WTC11 (cell line): ENCODE measurements around the gene RTKN. TPM values are rescaled to one million over a fixed set of nuclear protein-coding genes. Genes with fewer than 3 reads are reported as not detected.

ENCODE experiments used
- AR ChIP-seq: fragments of 250-450 bp; sonication (Bioruptor Pico); IDR thresholded peaks from 2 replicates; pipeline ENCODE4 v1.9.0; 2021; ENCODE audit warnings: mild to moderate bottlenecking
- ATF1 ChIP-seq: sonication (generic); formaldehyde crosslinking; IDR thresholded peaks from 2 replicates; pipeline ENCODE4 v1.8.1; 2023; ENCODE audit warnings: mild to moderate bottlenecking, moderate library complexity, missing genetic modification reagents
- CDX4 ChIP-seq: fragments of 250-450 bp; sonication (Bioruptor Pico); IDR thresholded peaks from 2 replicates; pipeline ENCODE4 v1.9.0; 2021; ENCODE audit warnings: moderate library complexity, mild to moderate bottlenecking, inconsistent platforms, borderline replicate concordance
- E2F5 ChIP-seq: sonication (generic); formaldehyde crosslinking; IDR thresholded peaks from 2 replicates; pipeline ENCODE4 v1.8.1; 2022; ENCODE audit warnings: mild to moderate bottlenecking, moderate library complexity, missing genetic modification reagents
- ELF4 ChIP-seq: sonication (generic); formaldehyde crosslinking; IDR thresholded peaks from 2 replicates; pipeline ENCODE4 v1.8.1; 2022; ENCODE audit warnings: low read depth, mild to moderate bottlenecking, moderate library complexity, missing genetic modification reagents
- EMX1 ChIP-seq: fragments of 250-450 bp; sonication (Bioruptor Pico); IDR thresholded peaks from 2 replicates; pipeline ENCODE4 v1.8.0; 2021; ENCODE audit warnings: mild to moderate bottlenecking
- FOXP1 ChIP-seq: sonication (generic); formaldehyde crosslinking; IDR thresholded peaks from 2 replicates; pipeline ENCODE4 v1.8.0; 2022; ENCODE audit warnings: missing genetic modification reagents, mild to moderate bottlenecking, moderate library complexity, borderline replicate concordance
- GABPB1 ChIP-seq: sonication (generic); formaldehyde crosslinking; IDR thresholded peaks from 2 replicates; pipeline ENCODE4 v1.8.1; 2023; ENCODE audit warnings: mild to moderate bottlenecking, missing genetic modification reagents
- GRHL2 ChIP-seq: fragments of 250-450 bp; sonication (Bioruptor Pico); IDR thresholded peaks from 2 replicates; pipeline ENCODE4 v1.8.0; 2022; ENCODE audit warnings: mild to moderate bottlenecking, moderate library complexity; ENCODE audit not compliant: insufficient replicate concordance, severe bottlenecking
- IRF2 ChIP-seq: sonication (generic); formaldehyde crosslinking; IDR thresholded peaks from 2 replicates; pipeline ENCODE4 v1.8.0; 2022; ENCODE audit warnings: low read depth, missing genetic modification reagents, borderline replicate concordance
- KAT7 ChIP-seq: sonication (generic); formaldehyde crosslinking; IDR thresholded peaks from 2 replicates; pipeline ENCODE4 v1.8.1; 2023; ENCODE audit warnings: missing genetic modification reagents, mild to moderate bottlenecking, borderline replicate concordance
- NFE2L1 ChIP-seq: sonication (generic); formaldehyde crosslinking; IDR thresholded peaks from 2 replicates; pipeline ENCODE4 v1.8.1; 2023; ENCODE audit warnings: missing genetic modification reagents
- NR1H2 ChIP-seq: sonication (generic); formaldehyde crosslinking; IDR thresholded peaks from 2 replicates; pipeline ENCODE4 v1.9.0; 2021; ENCODE audit warnings: mild to moderate bottlenecking, moderate library complexity, missing genetic modification reagents
- NR2C2 ChIP-seq: sonication (generic); formaldehyde crosslinking; IDR thresholded peaks from 2 replicates; pipeline ENCODE4 v1.8.0; 2022; ENCODE audit warnings: mild to moderate bottlenecking, missing genetic modification reagents
- NR3C1 ChIP-seq: sonication (generic); formaldehyde crosslinking; conservative IDR thresholded peaks from 2 replicates; pipeline ENCODE4 v1.8.1; 2023; ENCODE audit warnings: low read depth, mild to moderate bottlenecking, missing genetic modification reagents
- PRDM15 ChIP-seq: sonication (generic); formaldehyde crosslinking; IDR thresholded peaks from 2 replicates; pipeline ENCODE4 v1.8.0; 2022; ENCODE audit warnings: missing genetic modification reagents
- SMAD3 ChIP-seq: sonication (generic); formaldehyde crosslinking; IDR thresholded peaks from 2 replicates; pipeline ENCODE4 v1.8.0; 2022; ENCODE audit warnings: missing genetic modification reagents, mild to moderate bottlenecking, borderline replicate concordance
- USF2 ChIP-seq: sonication (generic); formaldehyde crosslinking; IDR thresholded peaks from 2 replicates; pipeline ENCODE4 v1.8.1; 2023; ENCODE audit warnings: mild to moderate bottlenecking, missing genetic modification reagents, moderate library complexity
- ZBTB43 ChIP-seq: sonication (generic); formaldehyde crosslinking; IDR thresholded peaks from 2 replicates; pipeline ENCODE4 v1.8.1; 2023; ENCODE audit warnings: mild to moderate bottlenecking, missing genetic modification reagents
- ZNF121 ChIP-seq: sonication (generic); formaldehyde crosslinking; IDR thresholded peaks from 2 replicates; pipeline ENCODE4 v1.8.0; 2023; ENCODE audit warnings: missing genetic modification reagents
- ZNF138 ChIP-seq: sonication (generic); formaldehyde crosslinking; conservative IDR thresholded peaks from 2 replicates; pipeline ENCODE4 v1.8.1; 2022; ENCODE audit warnings: mild to moderate bottlenecking, moderate library complexity, missing genetic modification reagents
- ZNF532 ChIP-seq: fragments of 250-450 bp; sonication (Bioruptor Pico); IDR thresholded peaks from 2 replicates; pipeline ENCODE4 v1.9.0; 2021; ENCODE audit warnings: mild to moderate bottlenecking, borderline replicate concordance
- total RNA-seq: library from RNA; stranded (reverse); gene quantifications from 3 replicates; pipeline ENCODE4 v1.2.3, GENCODE V29; 2021

RTKN gene
- total RNA-seq, 1 experiment from 2014 or later = 80.1 TPM

- TF ChIP-seq USF2 (CRISPR knock-in tag) = no peak
- no peak for TF ChIP-seq ZNF532 (CRISPR knock-in tag)
- TF ChIP-seq ATF1 (CRISPR knock-in tag) = 0 out of 2 replicates have a peak, but pooled peaks have one; percentile 41
- no peak for TF ChIP-seq AR
- no peak for TF ChIP-seq ZNF121 (CRISPR knock-in tag)
- no peak for TF ChIP-seq PRDM15 (CRISPR knock-in tag)
- no peak for TF ChIP-seq NFE2L1 (CRISPR knock-in tag)
- no peak for TF ChIP-seq E2F5 (CRISPR knock-in tag)
- TF ChIP-seq FOXP1 = no peak
- no peak for TF ChIP-seq ELF4 (CRISPR knock-in tag)
- no peak for TF ChIP-seq SMAD3
- TF ChIP-seq NR2C2 (CRISPR knock-in tag) = no peak
- TF ChIP-seq GRHL2 = no peak
- no peak for TF ChIP-seq IRF2 (CRISPR knock-in tag)
- TF ChIP-seq ZNF138 = 0 out of 2 replicates have a peak, but pooled peaks have one; percentile 43
- TF ChIP-seq CDX4 (CRISPR knock-in tag) = no peak
- no peak for TF ChIP-seq NR1H2 (CRISPR knock-in tag)
- TF ChIP-seq KAT7 (CRISPR knock-in tag) = no peak
- TF ChIP-seq NR3C1 = no peak
- TF ChIP-seq ZBTB43 (CRISPR knock-in tag) = no peak
- TF ChIP-seq EMX1 (CRISPR knock-in tag) = no peak
- no peak for TF ChIP-seq GABPB1 (CRISPR knock-in tag)
Observed at GRCh38 chr2:74391580-74392448, 49.9 kb downstream of the RTKN start (continued).
